Activated CD8-positive, alpha-beta memory T cell treated with anti-CD3 and anti-CD28 coated beads, Interleukin-2, amount 50 U/mL, for 1 hour (primary cell): ENCODE results near the gene ZG16.

Experiments
- DNase-seq: peaks from one replicate; pipeline ENCODE4 v3.0.0-alpha.2; 2020; ENCODE audit errors: extremely low read depth

Gene ZG16

GRCh38 chr16:29825145-29826044 lies 47.3 kb downstream of the ZG16 start:
- DNase-seq, result no peak

DNA sequence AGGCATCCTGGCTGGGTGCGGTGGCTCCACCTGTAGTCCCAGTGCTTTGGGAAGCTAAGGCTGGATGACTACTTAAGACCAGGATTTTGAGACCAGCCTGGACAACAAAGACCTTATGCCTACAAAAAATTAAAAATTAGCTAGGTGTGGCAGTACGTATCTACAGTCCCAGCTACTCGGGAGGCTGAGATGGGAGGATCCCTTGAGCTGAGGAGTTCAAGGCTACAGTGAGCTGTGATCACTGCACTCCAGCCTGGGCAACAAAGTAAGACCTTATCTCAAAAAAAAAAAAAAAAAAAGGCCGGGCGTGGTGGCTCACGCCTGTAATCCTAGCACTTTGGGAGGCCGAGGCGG lies 48.3 kb downstream of the ZG16 start:
- DNase-seq, result no peak

DNA sequence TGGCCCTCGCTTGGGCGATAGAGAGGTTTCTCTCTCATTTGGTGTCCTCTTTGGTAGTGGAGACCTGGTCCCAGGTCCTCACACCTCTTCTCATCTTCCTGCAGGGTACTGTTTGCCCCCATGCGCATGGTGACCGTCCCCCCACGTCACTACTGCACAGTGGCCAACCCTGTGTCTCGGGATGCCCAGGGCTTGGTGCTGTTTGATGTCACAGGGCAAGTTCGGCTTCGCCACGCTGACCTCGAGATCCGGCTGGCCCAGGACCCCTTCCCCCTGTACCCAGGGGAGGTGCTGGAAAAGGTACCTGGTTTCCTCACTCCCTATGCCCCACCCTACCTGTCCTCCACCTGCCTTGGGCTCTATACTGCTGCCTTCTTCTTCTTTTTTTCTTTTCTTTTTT lies 52.7 kb downstream of the ZG16 start:
- no peak for DNase-seq

DNA sequence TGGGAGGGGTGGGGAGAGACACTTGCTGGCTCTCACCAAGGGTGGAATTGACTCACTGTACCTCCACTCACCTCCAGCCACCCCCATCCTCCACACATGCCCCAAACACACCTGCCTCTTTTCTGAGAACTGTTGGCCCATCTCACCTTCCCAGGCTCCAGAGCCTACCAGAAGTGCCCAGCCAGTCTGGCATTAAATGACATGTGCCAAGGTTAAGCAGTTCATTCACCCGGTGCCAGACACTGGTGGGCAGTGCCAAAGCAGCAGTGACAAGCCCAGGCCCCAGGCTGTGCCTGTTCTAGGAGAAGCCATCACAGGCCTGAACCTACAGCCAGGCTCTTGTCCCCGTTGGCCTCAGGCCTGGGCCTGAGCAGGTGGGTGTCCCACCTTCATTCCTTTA lies 53.4 kb downstream of the ZG16 start:
- DNase-seq, result no peak
